ENCODE measurements around the gene TRPM5. TPM values are rescaled to one million over a fixed set of nuclear protein-coding genes. Genes with fewer than 3 reads are reported as not detected.

Gene TRPM5
- total and polyA plus RNA-seq, 2 donors (not counting 1 experiment from before 2014, with no cell fraction given), result 0.03 TPM; not detected in 1

- ChIA-PET CTCF (interaction anchor here (0.9 to 1.3 kb wide), 2 partner anchors 135 to 448 kb away, joined by 3 to 4 read pairs; no protein-coding TSS in a partner anchor), POLR2A (interaction anchor here (0.5 kb wide), 1 partner anchor 260 kb away, joined by 3 read pairs; the partner anchor contains the start of gene KCNQ1OT1)
- Histone ChIP-seq H3K4me3 (ENCODE audit: control extremely low read depth in 1 of 5, extremely low read depth in 1 of 5, insufficient read depth in 1 of 5, low read depth in 2 of 5, low read length in 4 of 5) (no peak overlapping the region), H3K4me2 (replicated peaks; ENCODE audit: low read depth, low read length, poor library complexity, severe bottlenecking) (no peak overlapping the region), H3K36me3 (replicated peaks in 1 of 2; ENCODE audit: control extremely low read depth in 1 of 2, control insufficient read depth in 1 of 2, extremely low read depth in 1 of 2, insufficient read depth in 2 of 2, low read length in 1 of 2) (no peaks in the 10 kb centered on the region), H3K27ac (ENCODE audit: low read length in 2 of 2) (no peak overlapping the region), H3K9me3 (ENCODE audit: control extremely low read depth in 1 of 3, control insufficient read depth in 2 of 3, insufficient read depth in 1 of 3, low read length in 2 of 3) (peaks cover 0 to 21% (median 0%) of the 10 kb centered on the region in 3 donors), H3K4me1 (ENCODE audit: control insufficient read depth in 2 of 2, insufficient read depth in 2 of 2, low read length in 2 of 2) (peaks cover 4 to 6% of the 10 kb centered on the region in 2 donors), H3K79me2 (ENCODE audit: control insufficient read depth, insufficient read depth, low read length) (no peaks in the 10 kb centered on the region), H3K9ac (ENCODE audit: low read length) (no peak overlapping the region), H3K27me3 (replicated peaks in 1 of 4; ENCODE audit: control extremely low read depth in 1 of 4, control insufficient read depth in 3 of 4, insufficient read depth in 4 of 4, low read length in 3 of 4) (peaks cover 0 to 14% (median 1%) of the 10 kb centered on the region in 4 experiments), H4K20me1 (ENCODE audit: control insufficient read depth, insufficient read depth, low read length, poor library complexity, severe bottlenecking) (no peaks in the 10 kb centered on the region), H2AFZ (ENCODE audit: insufficient read depth, low read depth, low read length, poor library complexity, severe bottlenecking) (no peak overlapping the region)
- H3K27ac Mint-ChIP-seq, result no peak overlapping the region
- no peak for DNase-seq
- peaks cover 3% of the 10 kb centered on the region for H3K27me3 Mint-ChIP-seq
- peaks cover 4% of the 10 kb centered on the region for H3K9me3 Mint-ChIP-seq (ENCODE audit: insufficient read depth)
- H3K4me1 Mint-ChIP-seq, result peaks cover 7% of the 10 kb centered on the region
- intact Hi-C loops (cut with micrococcal nuclease), result no loop called here
- TF ChIP-seq CTCF (IDR thresholded peaks at IDR 0.05), result no peak
- no peak for TF ChIP-seq EZH2 (IDR thresholded peaks at IDR 0.05; ENCODE audit: borderline replicate concordance, insufficient read depth, low read depth, low read length, poor library complexity, severe bottlenecking)
- no peak overlapping the region for H3K4me3 Mint-ChIP-seq
- no peak for ATAC-seq (ENCODE audit: low read depth)
- no CpG with 5 or more reads among the region's 3 CpGs for WGBS (ENCODE audit: insufficient coverage)
These were observed 4.5 kb downstream of the TRPM5 start for GRCh38 chr11:2439820-2440219.

- 100% methylated on average over 1 of the region's 4 CpGs for WGBS (ENCODE audit: insufficient coverage)
- no peak for TF ChIP-seq CTCF (IDR thresholded peaks at IDR 0.05)
- TF ChIP-seq EZH2 (IDR thresholded peaks at IDR 0.05; ENCODE audit: borderline replicate concordance, insufficient read depth, low read depth, low read length, poor library complexity, severe bottlenecking), result no peak
- Histone ChIP-seq H3K36me3 (replicated peaks in 1 of 2; ENCODE audit: control extremely low read depth in 1 of 2, control insufficient read depth in 1 of 2, extremely low read depth in 1 of 2, insufficient read depth in 2 of 2, low read length in 1 of 2) (no peaks in the 10 kb centered on the region), H4K20me1 (ENCODE audit: control insufficient read depth, insufficient read depth, low read length, poor library complexity, severe bottlenecking) (no peaks in the 10 kb centered on the region), H3K9me3 (ENCODE audit: control extremely low read depth in 1 of 3, control insufficient read depth in 2 of 3, insufficient read depth in 1 of 3, low read length in 2 of 3) (peaks cover 0 to 18% (median 0%) of the 10 kb centered on the region in 3 donors), H3K27me3 (replicated peaks in 1 of 4; ENCODE audit: control extremely low read depth in 1 of 4, control insufficient read depth in 3 of 4, insufficient read depth in 4 of 4, low read length in 3 of 4) (peaks cover 0 to 10% (median 1%) of the 10 kb centered on the region in 4 experiments), H3K9ac (ENCODE audit: low read length) (no peak overlapping the region), H3K79me2 (ENCODE audit: control insufficient read depth, insufficient read depth, low read length) (no peaks in the 10 kb centered on the region), H3K4me1 (ENCODE audit: control insufficient read depth in 2 of 2, insufficient read depth in 2 of 2, low read length in 2 of 2) (no peaks in the 10 kb centered on the region), H2AFZ (ENCODE audit: insufficient read depth, low read depth, low read length, poor library complexity, severe bottlenecking) (no peak overlapping the region), H3K4me2 (replicated peaks; ENCODE audit: low read depth, low read length, poor library complexity, severe bottlenecking) (no peak overlapping the region), H3K27ac (ENCODE audit: low read length in 2 of 2) (no peak overlapping the region), H3K4me3 (ENCODE audit: control extremely low read depth in 1 of 5, extremely low read depth in 1 of 5, insufficient read depth in 1 of 5, low read depth in 2 of 5, low read length in 4 of 5) (no peak overlapping the region)
- DNase-seq (no peak), ATAC-seq (ENCODE audit: low read depth) (no peak)
- CTCF ChIA-PET, result interaction anchor here (0.9 to 1.9 kb wide), 3 partner anchors 16 to 96 kb away, joined by 3 to 6 read pairs (median 3); no protein-coding TSS in a partner anchor
- peaks cover 3% of the 10 kb centered on the region for H3K27me3 Mint-ChIP-seq
- H3K27ac Mint-ChIP-seq, result no peak overlapping the region
- no peak overlapping the region for H3K4me3 Mint-ChIP-seq
- H3K9me3 Mint-ChIP-seq (ENCODE audit: insufficient read depth), result peaks cover 4% of the 10 kb centered on the region
- POLR2A ChIA-PET, result no interaction called here
- H3K4me1 Mint-ChIP-seq, result no peaks in the 10 kb centered on the region
- intact Hi-C loops (cut with micrococcal nuclease), result no loop called here
These were observed 6.8 kb downstream of the TRPM5 start for GRCh38 chr11:2437516-2437915.
